HG02938 (cell line): ENCODE results near the gene VPS8.

ENCODE experiments used
- ATAC-seq: cut with Tn5 transposase; IDR thresholded peaks from one replicate; pipeline ENCODE4 v1.9.1; 2021; ENCODE audit warnings: mild to moderate bottlenecking, moderate library complexity; ENCODE audit not compliant: unreplicated experiment

Gene VPS8

GRCh38 chr3:185051801-185052200 lies 239.8 kb downstream of the VPS8 start:
- ATAC-seq, result no peak

GRCh38 chr3:185052631-185053030 lies 240.7 kb downstream of the VPS8 start:
- ATAC-seq, result no peak

GRCh38 chr3:185056908-185057307 lies 244.9 kb downstream of the VPS8 start:
- no peak for ATAC-seq

DNA sequence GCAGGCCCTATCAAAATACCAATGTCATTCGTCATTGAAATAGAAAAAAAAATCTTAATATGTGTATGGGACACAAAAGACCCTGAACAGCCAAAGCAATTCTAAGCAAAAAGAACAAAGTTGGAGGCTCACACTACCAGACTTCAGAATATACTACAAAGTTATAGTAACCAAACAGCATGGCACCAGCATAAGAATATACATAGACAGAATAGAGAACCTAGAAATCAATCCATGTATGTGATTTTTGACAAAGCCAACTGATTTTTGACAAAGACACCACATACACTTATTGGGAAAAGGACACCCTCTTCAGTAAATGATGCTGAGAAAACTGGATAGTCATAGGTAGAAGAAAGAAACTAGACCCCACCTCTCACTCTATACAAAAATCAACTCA lies 245.9 kb downstream of the VPS8 start:
- no peak for ATAC-seq

GRCh38 chr3:185058796-185059195 lies 246.8 kb downstream of the VPS8 start:
- ATAC-seq, result no peak

GRCh38 chr3:185059766-185060165 lies 247.8 kb downstream of the VPS8 start:
- no peak for ATAC-seq

GRCh38 chr3:185060655-185061054 lies 248.7 kb downstream of the VPS8 start:
- no peak for ATAC-seq

- no peak for ATAC-seq
Observed at GRCh38 chr3:185062191-185062590, 250.2 kb downstream of the VPS8 start.

- no peak for ATAC-seq
Observed at GRCh38 chr3:185063431-185063830, 251.5 kb downstream of the VPS8 start.

DNA sequence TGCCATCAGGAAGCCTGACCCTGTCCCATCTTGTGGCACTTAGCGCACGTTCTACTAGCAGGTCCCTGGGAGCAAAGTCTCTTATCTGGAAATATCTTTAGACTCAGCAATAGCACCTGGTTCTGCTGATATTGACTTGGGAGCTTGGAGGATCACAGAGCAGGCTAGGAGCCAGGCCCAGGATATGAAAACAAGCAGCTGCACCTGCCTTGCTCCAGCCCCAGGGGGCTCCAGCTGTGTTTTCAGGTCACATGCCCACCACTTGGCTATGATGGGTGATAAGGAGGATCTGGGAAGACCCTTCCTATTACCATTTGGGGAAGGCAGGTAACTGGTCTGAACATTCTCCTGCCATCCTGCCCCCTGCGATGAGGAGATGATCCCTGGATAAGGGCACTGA lies 253.1 kb downstream of the VPS8 start:
- ATAC-seq, result no peak

- ATAC-seq, result no peak
Observed at GRCh38 chr3:185066251-185066650, 254.3 kb downstream of the VPS8 start.

GRCh38 chr3:185067173-185067572 lies 255.2 kb downstream of the VPS8 start:
- ATAC-seq, result no peak

DNA sequence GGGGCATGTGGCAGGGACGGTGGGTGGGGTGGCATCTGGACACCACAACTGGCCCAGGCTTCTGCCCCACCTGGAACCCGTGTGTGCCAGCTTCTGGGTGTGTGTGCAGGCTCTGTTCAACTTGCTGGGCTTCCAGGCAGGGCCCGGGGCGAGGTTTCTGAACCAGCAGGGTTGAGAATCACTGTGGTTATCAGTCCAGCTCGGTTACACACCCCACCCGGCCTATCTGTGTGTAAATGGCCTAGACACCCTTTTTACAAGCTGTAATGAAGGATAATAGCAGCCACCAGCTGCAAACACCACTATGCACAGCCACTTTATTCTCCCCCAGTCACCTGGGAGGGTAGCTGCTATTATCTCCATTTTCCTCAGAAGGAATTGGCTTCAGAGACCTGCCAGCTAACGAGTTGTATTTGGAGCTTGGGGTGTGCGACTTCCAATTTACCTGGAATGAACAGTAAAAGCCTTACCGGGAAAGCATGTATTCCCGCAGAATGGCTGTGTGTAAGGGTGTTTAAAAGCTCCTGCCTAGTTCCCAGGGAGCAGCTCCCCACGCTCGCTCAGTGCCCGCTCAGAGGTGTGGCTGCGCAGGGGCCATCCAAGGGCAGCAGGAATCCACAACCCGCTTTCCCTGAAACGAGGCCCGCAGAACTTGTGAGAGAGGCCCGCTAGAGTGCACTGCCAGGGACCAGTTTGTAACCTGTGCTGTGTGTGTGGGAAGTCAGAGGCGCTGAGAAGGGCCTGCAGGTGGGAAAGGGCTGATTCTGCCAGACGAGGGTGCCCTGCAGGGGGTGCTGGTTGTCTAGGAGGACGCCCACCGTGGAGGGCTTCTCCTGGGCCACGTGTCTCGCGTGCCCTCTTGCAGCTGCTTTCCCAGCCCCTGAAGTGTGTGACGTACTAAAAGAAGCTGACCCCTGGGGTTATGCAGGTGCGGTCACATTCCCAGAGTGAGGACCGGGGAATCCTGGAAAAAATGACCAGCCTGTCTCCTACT lies 257.4 kb downstream of the VPS8 start:
- ATAC-seq, result no peak

GRCh38 chr3:185070491-185071286 lies 258.7 kb downstream of the VPS8 start:
- ATAC-seq, result no peak

- no peak for ATAC-seq
Observed at GRCh38 chr3:185071287-185071800, 259.4 kb downstream of the VPS8 start.

GRCh38 chr3:185075547-185075946 lies 263.6 kb downstream of the VPS8 start:
- no peak for ATAC-seq

GRCh38 chr3:185076219-185076618 lies 264.3 kb downstream of the VPS8 start:
- ATAC-seq, result no peak

DNA sequence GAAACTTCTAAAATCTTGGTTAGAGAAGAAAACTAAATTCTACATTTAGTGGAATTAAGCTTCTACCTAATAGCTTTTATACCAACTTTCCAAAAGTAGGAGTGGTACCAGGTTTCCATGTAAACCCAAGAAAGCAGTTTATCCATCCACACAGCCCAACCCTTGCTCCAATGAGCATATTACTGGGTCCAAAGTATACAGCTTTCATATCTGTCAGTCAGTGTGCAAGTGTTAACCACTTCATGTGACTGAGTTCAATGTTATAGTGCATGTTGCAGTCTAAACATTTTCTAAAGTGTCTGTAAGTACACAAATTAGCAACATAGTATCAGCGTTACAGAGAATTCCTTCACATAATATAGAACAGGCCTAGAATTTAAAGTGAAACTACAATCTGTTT lies 267.7 kb downstream of the VPS8 start:
- ATAC-seq, result no peak

DNA sequence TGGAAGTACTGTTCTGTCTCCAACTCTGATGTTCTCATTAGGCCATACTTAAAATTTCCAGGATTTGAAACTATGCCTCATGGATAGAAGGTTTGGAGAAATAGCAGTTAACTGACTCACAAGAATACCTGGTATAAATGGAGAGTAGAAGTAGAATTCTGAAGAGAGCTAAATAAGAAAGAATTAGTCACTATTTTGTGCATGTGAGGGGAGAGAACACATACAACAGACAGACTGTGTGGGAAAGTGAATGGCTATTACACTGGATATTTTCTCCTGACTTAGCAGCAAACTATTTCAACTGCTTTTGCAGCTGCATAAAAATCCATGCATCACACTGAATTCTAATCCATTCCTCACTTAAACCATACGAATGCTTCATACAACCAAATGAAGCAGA lies 269.6 kb downstream of the VPS8 start:
- no peak for ATAC-seq

DNA sequence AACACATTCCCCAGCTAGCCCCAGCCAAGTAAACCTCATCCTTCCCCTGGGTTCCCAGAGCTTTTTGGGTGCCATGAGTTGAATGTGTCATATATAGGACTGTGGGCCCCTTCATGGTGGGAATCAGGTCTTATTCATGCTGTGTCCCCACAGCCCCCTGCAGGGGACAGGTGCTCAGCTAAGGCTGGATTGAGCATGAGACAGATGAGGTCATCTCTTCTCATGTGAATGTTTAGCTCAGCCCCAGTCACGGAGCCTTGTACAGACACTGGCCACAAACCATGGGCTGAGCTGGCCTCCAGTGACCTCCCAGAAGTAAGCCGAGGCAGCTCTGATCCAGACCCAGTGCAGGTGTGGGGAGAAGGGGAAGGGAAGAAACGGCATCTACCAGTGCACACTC lies 270.2 kb downstream of the VPS8 start:
- no peak for ATAC-seq

- no peak for ATAC-seq
Observed at GRCh38 chr3:185082829-185083228, 270.9 kb downstream of the VPS8 start.

GRCh38 chr3:185084402-185084801 lies 272.4 kb downstream of the VPS8 start:
- no peak for ATAC-seq
